Activated CD8-positive, alpha-beta memory T cell treated with anti-CD3 and anti-CD28 coated beads for 1 hour (primary cell): ENCODE results near the gene TTYH2.

Experiments
- DNase-seq, 2 donors: peaks; one replicate each; pipeline ENCODE4 v3.0.0-alpha.2; 2020; ENCODE audit warnings: low read depth in 1 of 2; ENCODE audit errors: extremely low read depth in 1 of 2

TTYH2 gene

GRCh38 chr17:74213861-74214391 lies 555 bp downstream of the TTYH2 start:
- DNase-seq, result no peak

- no peak for DNase-seq
Observed at GRCh38 chr17:74214484-74215341, 1.3 kb downstream of the TTYH2 start.

DNA sequence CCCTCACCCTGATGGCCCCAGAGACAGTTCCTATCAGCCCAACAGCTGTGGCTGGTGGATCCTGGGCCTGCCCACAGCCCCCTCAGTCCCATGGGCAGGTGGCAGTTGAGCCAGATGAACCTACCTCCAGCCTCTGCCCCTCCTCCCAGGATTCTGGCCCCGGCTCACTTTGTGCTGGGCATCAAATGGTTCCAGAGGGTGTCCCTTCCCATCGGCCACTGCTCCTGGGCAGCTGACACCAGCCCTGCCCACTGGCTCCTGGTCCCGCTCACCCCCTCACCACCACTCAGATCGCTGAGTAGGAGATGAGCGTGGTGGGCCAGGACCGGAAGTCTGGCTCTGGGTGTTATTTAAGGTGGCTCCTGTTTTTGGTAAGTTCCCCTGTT lies 2.0 kb downstream of the TTYH2 start:
- no peak for DNase-seq

DNA sequence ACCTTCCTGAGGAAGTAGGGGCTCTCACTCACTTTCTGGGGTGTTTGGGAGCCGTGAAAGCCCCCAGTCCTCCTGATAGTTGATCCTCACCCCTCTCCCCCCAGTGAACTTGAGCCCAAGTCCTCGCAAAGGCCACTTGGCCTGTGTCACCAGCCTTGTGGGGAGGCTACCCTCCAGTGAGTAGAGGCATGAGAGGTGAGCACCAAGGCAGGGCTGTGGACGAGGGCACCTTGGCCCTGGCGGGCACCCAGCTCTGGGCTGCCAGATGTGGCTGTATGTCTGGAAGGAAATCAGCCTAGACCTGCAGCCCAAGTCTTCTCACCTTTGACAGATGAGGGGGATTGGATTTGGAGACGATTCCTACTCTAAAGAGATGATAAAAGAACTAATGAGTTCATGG lies 3.1 kb downstream of the TTYH2 start:
- DNase-seq, result no peak

DNA sequence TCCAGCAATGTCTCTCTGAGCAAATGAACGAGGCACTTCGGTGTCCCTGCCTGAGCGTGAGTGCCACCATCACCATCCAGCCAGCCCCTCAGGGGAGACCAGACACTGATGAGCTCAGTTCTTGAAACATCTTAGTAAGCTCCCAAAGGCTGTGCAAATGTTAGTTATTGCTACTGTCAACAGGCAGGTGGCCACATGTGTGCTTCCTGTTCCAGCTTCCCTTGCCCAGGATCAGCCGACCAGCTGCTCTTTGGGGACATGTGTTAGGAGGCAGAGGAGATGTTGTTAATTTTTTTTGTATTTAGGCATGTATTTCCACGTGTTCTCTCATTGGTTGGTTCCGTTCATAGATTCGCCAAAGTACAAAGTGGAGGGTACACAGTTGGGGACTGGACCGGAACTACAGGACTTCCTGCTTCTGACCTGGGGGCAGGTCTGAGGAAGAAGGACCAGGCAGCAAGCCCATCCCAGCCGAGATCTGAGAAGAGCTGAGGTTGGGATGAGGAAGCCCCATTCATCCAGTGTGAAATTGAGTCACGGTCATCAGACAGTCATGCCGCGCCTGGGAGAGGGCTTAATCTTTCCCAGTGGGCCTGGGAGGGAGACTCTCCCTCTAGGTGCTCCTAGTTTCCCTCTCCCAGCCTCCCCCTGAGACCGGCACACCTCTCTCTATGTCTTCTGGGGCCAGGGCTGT lies 3.8 kb downstream of the TTYH2 start:
- DNase-seq, result no peak

DNA sequence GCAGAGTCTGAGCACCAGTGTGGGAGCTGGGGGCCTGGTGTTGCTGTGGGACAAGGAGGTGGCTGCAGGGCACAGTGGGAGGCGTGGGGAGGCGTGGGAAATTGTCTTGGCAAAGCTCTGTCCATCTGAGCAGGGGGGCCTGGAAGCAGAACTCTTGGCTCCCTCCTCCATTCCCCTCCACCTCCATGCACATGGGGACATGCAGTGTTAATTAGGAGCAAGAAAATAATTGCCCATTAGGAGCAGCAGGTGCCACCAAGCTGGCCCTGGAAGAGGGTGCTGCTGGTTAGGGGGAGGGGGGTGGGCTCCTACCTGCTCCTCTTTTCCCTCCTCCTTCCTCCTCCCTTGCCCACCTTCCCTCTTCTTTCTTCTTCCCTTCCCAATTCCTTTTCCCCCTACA lies 4.5 kb downstream of the TTYH2 start:
- DNase-seq, result no peak

- no peak for DNase-seq
Observed at GRCh38 chr17:74218436-74218835, 5.1 kb downstream of the TTYH2 start.

GRCh38 chr17:74219576-74220133 lies 6.3 kb downstream of the TTYH2 start:
- DNase-seq, result no peak

DNA sequence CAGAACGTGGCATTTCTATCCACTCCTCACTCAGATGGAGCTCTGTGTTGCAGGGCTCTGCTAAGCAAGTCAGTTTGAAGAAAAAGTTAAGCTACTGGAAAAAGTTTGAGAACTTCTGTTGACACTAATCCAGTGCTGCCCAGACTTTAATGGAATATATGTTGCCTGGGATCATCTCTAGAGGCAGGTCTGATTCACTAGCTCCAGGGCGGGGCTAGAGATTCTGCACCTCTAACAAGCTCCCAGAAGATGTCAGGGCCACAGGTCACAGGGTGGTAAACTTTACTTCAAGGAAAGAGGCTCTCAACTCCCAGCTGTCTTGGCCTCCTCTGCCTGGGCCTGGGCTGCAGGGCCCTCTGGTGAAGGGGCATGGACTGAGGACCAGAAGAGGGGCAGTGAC lies 6.8 kb downstream of the TTYH2 start:
- DNase-seq, result no peak

- DNase-seq, result no peak
Observed at GRCh38 chr17:74220946-74221818, 7.8 kb downstream of the TTYH2 start.

DNA sequence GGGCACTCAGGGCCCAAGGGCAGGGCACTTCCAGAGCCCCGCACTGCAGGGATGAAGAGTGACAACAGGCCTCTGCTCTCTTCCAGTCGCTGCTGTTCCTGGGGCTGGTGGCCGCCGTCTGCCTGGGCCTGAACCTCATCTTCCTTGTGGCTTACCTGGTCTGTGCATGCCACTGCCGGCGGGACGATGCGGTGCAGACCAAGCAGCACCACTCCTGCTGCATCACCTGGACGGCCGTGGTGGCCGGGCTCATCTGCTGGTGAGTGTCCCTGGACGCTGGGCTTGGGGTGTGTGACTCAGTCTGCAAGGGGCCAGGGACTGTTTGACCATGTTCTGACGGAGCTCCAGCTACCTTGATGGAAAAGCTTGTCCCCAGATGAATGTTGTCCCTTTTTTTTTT lies 9.0 kb downstream of the TTYH2 start:
- DNase-seq, result no peak

GRCh38 chr17:74223901-74224300 lies 10.5 kb downstream of the TTYH2 start:
- DNase-seq, result no peak

DNA sequence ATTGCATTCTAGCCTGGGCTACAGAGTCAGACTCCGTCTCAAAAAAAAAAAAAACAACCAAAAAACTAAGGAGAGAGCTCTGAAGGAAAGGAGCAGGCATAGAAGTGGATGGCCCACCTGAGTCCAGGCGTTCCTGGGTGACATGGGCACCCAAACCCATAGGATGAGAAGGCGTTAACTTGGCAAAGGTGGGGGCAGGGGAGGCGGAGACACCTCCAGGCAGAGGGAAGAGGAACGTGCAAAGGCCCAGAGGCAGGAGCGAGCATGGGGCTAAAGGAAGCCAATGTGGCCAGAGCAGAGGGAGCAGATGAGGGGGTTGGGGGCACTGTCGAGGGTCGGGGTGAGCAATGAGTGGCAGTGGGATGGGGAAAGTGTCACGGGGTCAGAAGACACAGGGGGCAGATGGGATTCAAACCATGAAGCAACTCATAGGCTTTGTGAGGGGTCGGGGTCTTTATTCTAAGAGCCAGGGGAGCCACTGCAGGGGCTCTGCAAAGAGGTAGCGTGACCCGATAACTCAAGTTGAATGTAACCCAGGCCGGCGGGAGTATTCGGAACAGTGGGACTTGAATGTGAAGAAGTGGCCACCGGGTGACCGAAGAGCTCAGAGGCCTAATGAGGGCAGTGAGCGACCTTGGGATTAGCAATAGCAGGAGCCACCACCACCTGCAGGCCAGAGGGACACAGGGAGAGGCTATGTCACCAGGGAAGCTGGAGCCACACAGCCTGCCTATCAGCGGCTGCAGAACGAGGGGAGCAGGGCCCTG lies 11.8 kb downstream of the TTYH2 start:
- no peak for DNase-seq

DNA sequence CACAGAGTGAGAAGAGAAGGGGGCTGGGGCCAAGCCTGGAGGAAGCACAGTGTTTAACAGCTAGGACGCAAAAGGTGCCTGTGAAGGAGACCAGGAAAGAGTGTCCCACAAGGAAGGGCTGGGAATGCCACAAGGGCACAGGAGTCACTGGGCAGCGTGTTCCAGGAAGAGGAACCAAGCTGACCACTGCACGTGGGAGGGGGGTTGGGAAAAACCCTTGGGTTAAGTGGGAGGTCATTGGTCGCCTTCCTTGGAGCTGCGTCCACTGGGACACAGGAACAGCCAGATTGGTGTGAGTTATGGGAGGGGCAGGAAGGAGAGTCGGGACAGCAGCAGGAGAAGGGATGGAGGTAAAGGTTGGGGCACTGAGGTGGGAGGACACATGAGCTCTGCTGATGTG lies 12.9 kb downstream of the TTYH2 start:
- no peak for DNase-seq

DNA sequence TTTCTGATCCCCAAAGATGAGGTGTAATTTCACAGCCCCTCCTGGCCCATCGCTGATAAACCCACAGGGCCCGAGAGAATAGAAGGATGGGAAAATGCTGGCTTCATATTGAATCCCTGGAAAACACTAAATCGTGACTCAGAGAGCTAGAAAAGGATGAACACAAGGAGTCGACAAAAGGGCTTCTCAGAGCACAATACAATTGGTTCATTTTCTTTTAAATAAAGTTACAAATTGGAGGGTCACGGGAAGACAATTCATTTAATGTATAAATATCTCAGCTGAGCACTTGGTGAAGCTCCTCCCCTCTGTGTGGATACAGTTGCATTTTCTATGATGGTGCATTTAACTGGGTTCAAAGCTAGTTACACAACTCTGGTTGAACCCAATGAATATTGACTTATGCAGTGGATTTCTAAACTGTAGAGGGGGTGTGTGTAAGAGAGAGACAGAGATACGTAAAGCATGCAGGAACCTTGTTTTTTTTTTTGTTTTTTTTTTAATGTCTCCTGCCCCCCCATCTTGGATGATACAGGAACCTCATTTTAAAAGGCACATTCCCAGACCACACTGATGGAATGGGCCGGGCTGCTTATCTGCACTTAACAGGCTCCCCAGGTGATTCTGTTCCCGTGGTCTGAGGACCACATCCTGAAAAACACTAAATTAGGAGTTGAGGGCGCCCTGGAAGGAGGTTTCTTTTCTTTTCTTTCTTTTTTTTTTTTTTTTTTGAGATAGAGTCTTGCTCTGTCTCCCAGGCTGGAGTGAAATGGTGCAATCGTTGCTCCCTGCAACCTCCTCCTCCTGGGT lies 14.1 kb downstream of the TTYH2 start:
- DNase-seq, result no peak

DNA sequence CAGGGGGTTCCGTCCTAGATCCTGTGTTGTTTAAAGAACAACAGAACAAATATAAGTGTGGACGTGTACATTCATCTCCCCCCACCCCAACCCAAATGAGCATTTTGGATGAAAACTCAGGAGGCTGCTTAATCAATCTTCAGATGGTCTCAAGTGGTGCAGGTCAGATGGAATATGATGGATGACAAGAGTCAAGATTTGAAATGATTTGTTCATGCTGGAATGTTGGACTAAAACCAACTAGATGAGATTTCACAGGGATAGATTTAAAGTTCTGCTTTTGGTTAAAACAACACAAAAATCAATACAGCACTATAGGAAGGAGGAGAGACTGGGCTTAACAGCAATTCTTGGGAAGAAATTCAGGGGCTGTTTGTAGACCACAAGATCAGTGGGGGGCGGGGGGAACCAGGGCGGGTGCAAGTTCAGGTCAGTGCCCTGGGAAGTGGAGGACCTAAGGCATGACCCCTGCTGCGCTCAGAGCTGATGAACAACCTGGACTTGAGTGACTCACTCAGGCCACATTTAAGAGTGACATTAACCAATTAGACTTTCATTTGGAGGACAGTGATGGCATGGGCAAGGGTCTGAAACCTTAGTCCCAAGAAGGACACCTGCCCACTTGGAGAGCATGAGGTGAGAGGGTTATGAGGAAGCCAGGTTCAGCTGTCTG lies 15.1 kb downstream of the TTYH2 start:
- no peak for DNase-seq

- no peak for DNase-seq
Observed at GRCh38 chr17:74230896-74231295, 17.5 kb downstream of the TTYH2 start.

DNA sequence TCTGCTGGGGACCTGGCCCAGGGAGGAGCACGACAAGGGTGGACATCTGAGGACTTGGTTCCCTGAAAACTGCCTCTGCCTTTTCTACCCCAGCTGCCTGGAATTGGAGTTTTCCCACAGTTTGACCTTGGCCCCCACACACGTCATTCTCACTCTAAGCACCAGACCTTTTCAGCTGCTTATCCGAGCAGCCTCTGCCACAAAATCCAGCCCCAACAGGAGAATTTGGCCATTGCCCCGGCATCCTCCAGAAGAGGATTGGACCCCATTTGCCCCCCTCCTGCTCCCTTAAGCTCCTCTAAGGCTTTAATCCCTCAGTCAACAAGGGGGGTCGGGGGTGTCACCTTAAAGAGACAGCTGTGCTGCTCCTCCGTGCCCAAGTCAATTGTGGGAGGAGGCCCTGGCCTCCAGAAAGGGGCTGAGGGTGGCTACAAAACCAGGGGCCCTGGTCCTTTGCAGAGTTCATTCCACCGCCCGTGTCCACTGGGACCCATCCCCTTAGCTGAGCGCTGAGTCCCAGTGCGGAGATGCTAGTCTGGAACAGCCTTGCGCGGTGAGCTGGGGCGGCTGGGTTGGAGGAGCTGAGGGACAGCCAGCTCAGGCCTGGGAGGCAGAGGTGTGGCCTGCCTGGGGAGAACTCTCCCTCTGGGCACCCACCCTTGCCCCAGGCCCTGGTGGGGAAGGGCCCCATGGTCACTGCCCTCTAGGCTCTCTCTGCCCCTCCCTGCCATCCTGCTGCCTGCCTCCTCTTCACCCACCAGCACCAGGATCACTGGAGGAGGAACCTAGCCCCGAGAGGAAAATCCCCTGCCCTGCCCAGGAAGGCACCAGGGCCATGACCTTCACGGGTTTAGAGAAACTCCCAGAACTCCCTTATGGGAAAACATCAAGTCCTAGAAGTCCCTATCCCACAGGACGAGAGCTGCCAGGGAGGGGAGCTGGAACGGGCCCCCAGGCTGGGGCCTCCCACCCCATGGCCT lies 18.8 kb downstream of the TTYH2 start:
- DNase-seq, result no peak
